Suprapubic skin (tissue), 4 donors: ENCODE results near the gene PCDHGA7.
"Not testable (repeated sequence)": the region's sequence is repeated elsewhere in the genome, so short reads cannot be mapped to it uniquely, and the experiment has no call there.

ENCODE experiments used
- EP300 ChIP-seq: sonication (generic); formaldehyde crosslinking; IDR thresholded peaks from one replicate; pipeline ENCODE4 v1.6.1; 2017; ENCODE audit warnings: antibody characterized with exemption
- POLR2A ChIP-seq, 2 donors: fragments of 450-650 bp; IDR thresholded peaks; one replicate each; pipeline ENCODE4 v1.6.1; 2017; ENCODE audit warnings: antibody characterized with exemption in 2 of 2, mild to moderate bottlenecking in 2 of 2, moderate library complexity in 2 of 2
- POLR2AphosphoS5 ChIP-seq, 3 donors: sonication (generic); formaldehyde crosslinking; IDR thresholded peaks; one replicate each; pipeline ENCODE4 v1.6.1; 2017; ENCODE audit warnings: antibody characterized with exemption in 3 of 3
- TF ChIP-seq, protein P1 (sequence below), 2 donors: fragments of 200-600 bp in 1 of 2; fragments of 450-650 bp in 1 of 2; sonication (generic) in 1 of 2; IDR thresholded peaks; one replicate each; pipeline ENCODE4 v1.5.1; 2016 to 2019; ENCODE audit warnings: antibody characterized with exemption in 2 of 2, mild to moderate bottlenecking in 1 of 2, moderate library complexity in 1 of 2

DNA sequence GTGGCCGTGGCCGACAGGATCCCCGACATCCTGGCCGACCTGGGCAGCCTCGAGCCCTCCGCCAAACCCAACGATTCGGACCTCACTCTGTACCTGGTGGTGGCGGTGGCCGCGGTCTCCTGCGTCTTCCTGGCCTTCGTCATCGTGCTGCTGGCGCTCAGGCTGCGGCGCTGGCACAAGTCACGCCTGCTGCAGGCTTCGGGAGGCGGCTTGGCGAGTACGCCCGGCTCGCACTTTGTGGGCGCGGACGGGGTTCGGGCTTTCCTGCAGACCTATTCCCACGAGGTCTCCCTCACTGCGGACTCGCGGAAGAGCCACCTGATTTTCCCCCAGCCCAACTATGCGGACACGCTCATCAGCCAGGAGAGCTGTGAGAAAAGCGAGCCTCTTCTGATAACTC is 36.5 kb upstream of the PCDHGA7 start:
- TF ChIP-seq, protein P1, sequence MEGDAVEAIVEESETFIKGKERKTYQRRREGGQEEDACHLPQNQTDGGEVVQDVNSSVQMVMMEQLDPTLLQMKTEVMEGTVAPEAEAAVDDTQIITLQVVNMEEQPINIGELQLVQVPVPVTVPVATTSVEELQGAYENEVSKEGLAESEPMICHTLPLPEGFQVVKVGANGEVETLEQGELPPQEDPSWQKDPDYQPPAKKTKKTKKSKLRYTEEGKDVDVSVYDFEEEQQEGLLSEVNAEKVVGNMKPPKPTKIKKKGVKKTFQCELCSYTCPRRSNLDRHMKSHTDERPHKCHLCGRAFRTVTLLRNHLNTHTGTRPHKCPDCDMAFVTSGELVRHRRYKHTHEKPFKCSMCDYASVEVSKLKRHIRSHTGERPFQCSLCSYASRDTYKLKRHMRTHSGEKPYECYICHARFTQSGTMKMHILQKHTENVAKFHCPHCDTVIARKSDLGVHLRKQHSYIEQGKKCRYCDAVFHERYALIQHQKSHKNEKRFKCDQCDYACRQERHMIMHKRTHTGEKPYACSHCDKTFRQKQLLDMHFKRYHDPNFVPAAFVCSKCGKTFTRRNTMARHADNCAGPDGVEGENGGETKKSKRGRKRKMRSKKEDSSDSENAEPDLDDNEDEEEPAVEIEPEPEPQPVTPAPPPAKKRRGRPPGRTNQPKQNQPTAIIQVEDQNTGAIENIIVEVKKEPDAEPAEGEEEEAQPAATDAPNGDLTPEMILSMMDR (IDR thresholded peaks at IDR 0.05), result not testable (repeated sequence)
- not testable (repeated sequence) for TF ChIP-seq POLR2AphosphoS5 (IDR thresholded peaks at IDR 0.05); POLR2A (IDR thresholded peaks at IDR 0.05); EP300
